Cardiac atrium fibroblast (primary cell): ENCODE measurements around the gene AGXT2. TPM values are rescaled to one million over a fixed set of nuclear protein-coding genes. Genes with fewer than 3 reads are reported as not detected.

Experiments
- total RNA-seq: library from RNA; depleted of rRNA; stranded (reverse); fragments of >200 nt; gene quantifications from 2 replicates; pipeline ENCODE4 v1.2.3, GENCODE V29; 2015

Gene AGXT2
- total RNA-seq = not detected in 2 replicates

GRCh38 chr5:35047785-35048404, at the start of gene AGXT2:
TSS of gene AGXT2 (minus strand) at chr5:35047949. CDS start at chr5:35047892, 57 bp downstream.

Other genes starting within 250 kb of the AGXT2 start
- 2.1 TPM in 1 of 2 replicates, not detected in the other for gene TTC23L, start 208.8 kb downstream of the AGXT2 start, total RNA-seq
- gene RAD1, start 132.4 kb downstream of the AGXT2 start, total RNA-seq = 13.4 and 16.0 TPM in 2 replicates
- 10.1 and 14.9 TPM in 2 replicates for gene BRIX1, start 132.2 kb downstream of the AGXT2 start, total RNA-seq
- 9.7 and 10.3 TPM in 2 replicates for gene DNAJC21, start 118.4 kb downstream of the AGXT2 start, total RNA-seq
- gene PRLR, start 182.5 kb upstream of the AGXT2 start, total RNA-seq = 0.81 TPM in 1 of 2 replicates, not detected in the other